ELR (cell line): ENCODE data around the gene ELL2.
"Not testable (repeated sequence)": the region's sequence is repeated elsewhere in the genome, so short reads cannot be mapped to it uniquely, and the experiment has no call there.

Experiments
- DNase-seq: peaks from one replicate; pipeline ENCODE4 v3.0.0-alpha.2; 2015; ENCODE audit warnings: low read depth

Gene ELL2

DNA sequence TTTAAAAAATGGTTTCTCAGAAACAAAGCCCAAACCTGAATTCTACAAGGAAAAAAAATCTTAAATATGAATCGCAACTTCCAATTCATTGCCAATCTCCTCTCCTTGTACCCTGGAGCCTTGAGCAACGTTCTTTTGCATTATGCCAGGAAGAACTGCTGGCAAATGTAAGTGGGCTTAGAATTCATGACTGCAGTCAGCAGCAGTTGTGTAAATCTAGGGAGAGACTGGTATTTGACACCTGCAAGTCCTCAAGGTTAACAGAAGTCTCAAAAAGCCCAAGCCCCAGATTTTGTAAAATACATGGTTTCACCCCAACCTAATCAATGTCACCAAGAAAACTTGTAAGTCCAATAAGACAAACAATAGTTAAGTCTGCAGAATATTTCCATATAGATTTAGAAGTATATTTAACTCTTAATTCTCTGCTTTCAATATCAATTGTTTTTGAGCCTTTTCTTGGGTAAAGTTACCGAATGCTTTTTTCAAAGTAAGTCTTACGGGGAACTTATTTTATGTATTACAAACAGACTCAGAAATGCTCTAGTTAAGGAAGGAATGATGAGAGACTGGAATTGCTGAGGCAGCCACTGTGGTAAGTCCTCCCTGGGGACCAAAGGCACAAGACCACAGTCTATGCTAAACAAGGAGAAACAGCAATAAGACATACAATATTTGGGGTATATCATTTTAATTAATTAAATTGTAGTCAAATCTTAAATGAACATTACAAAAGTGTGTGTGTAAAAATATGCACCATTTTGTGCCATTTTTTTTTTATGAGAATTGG is 31.3 kb downstream of the ELL2 start:
- no peak for DNase-seq

DNA sequence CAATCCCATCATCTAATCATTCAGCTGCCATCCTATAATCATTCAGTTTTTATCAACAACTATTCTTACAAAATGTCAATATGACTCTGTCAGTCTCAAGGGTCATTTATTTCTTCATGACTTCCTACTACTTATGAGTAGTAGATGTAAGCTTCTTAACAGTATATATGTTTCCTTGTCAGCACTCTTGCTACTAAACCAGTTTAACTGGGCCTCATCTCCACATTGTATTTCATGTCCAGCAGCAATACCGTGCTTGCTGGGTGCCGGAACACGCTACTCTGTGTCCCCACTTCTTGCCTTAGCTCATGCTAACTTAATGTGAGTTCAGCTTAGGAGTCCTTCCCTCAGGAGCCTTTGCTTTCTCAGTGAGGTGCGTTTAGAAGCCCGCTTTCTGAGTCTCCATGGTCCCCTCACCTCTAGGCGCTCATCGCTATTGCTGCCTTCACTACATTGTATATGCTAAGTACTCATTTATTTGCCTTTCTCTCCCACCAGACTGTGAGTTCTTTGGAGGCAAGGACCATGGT is 32.9 kb downstream of the ELL2 start:
- no peak for DNase-seq

GRCh38 chr5:95927927-95928723 is 33.5 kb downstream of the ELL2 start:
- no peak for DNase-seq

- DNase-seq, result not testable (repeated sequence)
Observed at GRCh38 chr5:95927300-95927699, 34.4 kb downstream of the ELL2 start.

DNA sequence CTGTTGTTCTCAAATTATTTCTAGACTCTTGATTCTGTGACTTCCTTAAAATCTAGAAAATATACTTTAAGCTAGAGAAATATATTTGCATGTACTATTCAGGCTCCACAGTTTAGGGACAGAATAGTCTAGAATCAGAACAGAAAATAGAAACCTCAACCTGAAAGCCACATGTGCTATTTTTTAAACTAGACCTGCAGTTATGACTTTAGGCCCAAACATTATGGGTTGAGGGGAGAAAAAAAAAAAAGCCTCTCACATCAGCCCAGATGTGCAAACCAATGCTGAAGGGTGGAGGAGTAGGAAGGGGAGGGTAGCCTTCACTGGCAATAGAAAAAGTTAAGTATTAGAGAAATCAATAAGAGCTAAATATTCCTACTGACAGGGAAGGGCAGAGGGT is 35.7 kb downstream of the ELL2 start:
- DNase-seq, result no peak

- no peak for DNase-seq
Observed at GRCh38 chr5:95925378-95925744, 36.3 kb downstream of the ELL2 start.

GRCh38 chr5:95924720-95925377 is 36.8 kb downstream of the ELL2 start:
- DNase-seq, result no peak

DNA sequence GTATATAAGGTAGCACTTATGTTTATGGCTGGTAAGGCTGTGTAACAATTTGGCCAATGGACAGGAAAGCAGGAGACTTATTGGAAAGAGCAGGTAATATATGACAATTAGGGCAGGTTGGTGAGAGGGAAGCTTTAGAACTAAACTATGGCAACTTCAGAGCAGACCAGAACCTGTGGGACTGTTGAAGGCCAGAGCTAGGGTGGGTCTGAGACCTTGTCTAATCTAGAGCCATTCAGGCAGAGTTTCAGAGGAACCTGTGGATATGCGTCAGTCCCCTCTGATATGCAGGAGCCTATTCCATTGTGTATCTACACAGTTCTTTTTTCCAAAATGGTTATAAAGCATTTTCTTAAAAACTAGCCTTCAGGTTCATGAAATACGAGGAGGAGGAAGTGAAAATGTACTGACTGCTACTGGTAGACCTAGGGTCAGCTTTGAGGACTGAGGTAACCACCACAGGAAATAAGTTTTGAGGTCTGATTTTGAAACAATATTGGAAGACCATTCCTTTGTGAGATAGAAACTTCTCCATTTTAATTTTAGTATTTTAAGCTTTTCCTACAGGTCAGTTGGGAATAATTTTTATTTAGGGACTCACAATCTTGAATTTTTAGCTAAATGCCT is 37.6 kb downstream of the ELL2 start:
- no peak for DNase-seq

GRCh38 chr5:95922798-95923197 is 38.9 kb downstream of the ELL2 start:
- no peak for DNase-seq

DNA sequence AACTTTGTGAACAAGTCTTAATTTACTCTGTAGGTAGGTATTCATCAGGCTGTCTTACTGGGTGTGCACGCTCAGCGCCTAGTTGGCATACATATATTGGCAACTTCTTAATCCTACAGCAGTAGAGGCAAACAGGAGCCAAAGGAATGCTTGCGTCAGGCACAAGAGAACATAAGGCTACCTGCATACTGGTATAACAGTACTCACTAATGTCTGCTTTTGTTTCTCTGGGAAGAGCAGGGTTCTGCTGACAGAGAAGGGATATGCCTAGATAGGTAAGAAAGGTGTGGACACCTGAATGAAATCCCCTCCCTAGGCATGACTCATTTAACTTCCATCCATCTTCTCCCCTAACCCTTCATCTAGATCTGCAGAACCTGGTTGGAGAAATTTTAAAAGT is 40.1 kb downstream of the ELL2 start:
- DNase-seq, result no peak

DNA sequence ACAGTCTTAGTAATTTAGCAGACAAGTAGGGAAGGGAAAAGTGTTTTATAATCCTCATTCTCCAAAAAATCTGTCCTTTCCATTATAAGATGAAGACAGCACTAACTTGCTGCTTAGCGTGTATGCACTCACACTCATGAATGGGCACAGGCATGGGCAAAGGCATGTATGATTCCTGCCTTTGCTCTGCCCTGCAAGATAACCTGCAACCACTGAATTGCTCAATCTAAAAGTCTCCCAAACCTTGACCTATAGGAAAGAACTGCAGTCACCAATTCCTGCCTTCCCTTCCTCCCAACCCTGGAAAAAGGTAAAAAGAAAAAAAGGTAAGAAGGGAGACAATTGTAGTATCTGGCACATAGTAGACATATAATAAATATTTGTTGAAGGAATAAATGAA is 40.8 kb downstream of the ELL2 start:
- no peak for DNase-seq

- no peak for DNase-seq
Observed at GRCh38 chr5:95919658-95920057, 42.0 kb downstream of the ELL2 start.

DNA sequence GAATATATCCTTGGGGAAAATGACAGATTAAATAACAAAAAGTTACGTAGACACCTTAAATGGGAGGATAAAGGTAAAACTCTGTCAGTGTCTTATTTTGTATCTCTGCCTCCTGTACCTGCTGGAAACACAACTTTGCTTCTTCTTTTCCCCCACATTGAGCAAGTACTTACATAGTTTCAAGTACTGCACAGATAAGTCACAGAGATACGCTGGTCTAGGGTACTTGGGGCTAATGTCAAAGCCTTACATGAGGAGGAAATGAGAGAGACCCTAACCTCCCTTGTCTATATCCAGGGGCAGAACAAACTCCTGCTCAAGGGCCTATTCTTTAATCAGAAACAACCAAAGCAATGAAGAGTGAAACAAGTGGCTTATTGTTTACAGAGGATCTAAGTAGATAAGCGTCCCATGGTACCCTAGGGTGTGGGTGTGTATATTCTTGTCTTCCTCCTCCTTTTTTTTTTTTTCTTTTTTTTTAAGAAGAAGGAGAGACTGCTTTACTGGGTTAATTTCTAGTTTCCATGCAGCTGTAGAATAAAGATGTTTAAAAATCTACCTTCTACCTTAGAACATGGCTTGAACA is 43.1 kb downstream of the ELL2 start:
- DNase-seq, result no peak

DNA sequence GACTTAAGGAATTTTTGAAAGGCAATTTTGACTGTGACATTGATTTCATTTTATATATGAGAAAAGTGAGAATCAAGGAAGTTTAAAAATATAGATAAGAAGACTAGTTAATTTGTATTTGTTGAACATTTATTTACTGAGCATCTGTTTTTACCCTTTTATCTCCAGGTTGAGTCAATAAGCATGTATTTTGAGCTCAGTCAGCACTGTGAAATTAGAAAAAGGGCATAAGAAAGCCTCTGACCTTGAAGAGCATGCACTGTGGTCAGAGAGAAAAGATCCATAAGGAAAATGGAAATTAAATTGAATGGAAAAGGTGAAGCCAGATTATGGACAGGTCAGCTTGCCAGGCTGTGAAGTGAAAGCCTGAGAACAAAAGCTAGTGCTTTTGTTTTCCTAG is 44.4 kb downstream of the ELL2 start:
- no peak for DNase-seq

DNA sequence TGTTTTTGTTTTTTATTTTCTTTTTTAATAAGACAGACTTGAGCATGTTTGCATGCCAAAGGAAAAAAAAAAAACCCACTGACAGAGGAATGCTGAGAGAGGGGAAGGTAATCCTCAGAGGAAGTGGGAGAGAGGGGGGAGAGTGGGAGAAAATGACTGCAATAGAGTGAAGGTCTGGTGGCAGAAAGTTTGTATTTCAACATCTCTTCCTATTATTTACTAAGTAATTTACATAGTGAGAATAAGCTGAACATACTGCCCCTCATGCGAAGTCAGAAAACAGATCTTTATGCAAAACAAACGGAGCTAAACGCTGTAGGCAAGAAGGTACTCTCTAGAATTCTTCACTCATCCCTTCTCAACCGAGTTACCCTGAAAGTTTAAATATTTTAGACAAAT is 45.0 kb downstream of the ELL2 start:
- DNase-seq, result no peak

DNA sequence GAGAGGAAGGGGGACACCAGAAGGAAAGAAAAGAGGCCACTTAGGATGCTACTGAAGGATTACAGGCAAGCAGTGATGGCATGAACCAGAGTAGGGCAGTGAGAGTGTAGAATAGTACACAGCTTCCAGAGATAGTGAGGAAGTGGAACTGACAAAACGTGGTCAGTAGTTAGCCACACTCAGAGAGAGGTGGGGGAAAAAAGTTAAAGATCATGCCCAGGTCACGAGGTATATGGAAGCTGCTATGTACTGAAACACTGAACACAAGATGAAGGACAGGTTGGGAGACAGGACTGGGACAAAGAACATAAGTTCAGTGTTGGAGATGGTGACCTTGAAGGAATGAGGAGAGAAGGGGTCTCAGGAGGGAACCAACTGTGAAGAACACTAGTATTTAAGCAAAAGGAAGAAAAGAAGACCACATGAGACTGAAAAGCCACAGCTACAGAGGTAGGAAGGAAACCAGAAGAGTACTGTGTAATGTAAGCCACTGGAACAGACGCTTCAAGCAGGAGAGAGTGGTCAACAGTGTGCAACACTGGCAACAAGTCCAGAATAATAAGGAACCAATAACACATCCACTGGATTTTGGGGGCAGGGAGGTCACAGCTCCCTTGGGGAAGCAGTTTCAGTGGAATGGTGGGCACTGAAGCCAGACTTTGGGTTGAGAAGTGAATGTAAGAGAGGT is 45.5 kb downstream of the ELL2 start:
- DNase-seq, result no peak

DNA sequence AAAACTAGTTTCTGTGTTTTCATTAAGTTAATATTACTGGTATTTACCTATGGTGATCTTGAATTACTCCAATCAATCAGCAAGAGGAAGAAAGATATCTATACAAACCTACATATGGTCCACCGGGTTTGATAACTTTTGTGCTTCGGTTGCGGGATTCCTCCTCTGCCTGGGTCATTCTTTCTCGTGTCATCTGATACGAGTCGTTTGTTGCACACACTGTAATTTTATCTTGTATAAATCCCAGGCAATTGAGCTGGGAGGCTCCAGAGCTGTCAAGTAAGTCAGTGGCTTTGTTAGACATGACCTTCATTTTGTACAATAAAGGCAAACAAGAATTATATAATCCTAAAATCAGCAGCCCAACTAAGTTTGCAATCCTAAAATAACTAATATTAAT is 48.0 kb downstream of the ELL2 start:
- no peak for DNase-seq

DNA sequence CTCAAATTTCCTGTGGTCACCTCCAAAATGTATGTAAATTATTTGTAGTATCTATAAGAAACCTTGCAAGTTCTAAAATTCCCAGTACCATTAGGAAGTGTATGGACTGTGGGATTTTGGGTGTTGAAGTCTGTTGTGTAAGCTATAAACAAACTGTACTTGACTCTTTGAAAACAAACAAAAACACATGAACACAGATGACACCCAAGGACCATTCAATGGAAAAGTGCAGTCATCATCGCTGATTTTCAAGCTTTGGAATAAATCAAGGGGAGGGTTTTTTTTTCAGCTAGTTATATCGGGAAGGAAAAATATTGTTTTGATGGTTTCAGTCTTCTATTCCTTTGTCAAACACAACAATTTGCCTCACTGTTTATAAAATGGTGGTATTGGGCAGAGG is 49.6 kb downstream of the ELL2 start:
- DNase-seq, result no peak

DNA sequence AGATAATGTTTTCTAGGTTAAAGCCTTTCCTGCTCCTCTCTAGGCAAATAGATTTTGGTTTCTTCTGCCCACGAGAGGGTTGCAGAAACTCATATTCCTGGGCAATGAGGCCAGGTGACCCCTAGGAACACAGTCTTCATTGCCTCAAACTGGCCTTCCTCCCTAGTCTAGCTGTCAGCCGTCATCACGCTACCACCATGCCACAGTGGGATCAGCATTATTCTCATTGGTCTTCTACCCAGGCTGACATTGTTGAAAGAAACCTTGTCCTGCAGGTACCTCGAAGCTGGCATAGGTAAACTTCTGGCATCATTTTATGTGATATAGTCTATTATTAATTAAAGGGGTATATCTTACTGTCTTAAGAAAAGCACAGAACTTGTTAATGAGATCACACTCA is 51.1 kb downstream of the ELL2 start:
- DNase-seq, result no peak

DNA sequence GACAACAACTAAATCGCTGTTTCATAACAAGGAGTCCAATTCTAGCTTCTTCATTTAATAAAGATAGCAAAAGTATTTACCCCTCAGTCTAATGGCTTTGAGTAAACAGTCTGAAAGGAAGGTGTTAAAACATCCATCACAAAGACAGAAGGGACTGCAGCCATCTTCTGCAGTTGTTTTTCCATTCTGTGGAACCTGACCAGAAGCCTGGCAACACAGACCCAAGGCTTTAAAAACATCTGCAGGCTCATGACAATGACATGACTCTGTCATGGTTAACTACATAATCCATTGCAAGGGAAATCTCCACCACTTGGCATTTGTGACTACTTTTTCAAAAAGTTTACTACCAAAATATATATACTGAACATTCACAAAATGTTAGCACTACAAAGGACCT is 51.9 kb downstream of the ELL2 start:
- DNase-seq, result no peak

GRCh38 chr5:95908799-95909198 is 52.9 kb downstream of the ELL2 start:
- DNase-seq, result no peak
